ENCODE results near the gene ATP6V0A1. TPM values are rescaled to one million over a fixed set of nuclear protein-coding genes. Genes with fewer than 3 reads are reported as not detected.

The ATP6V0A1 gene
- total RNA-seq, 1 experiment from 2014 or later, result 0.07 TPM

- CTCF ChIA-PET, result no interaction called here
- TF ChIP-seq EZH2 (IDR thresholded peaks at IDR 0.05; ENCODE audit: low read length, unreplicated experiment) (no peak), EZH2phosphoT487 (IDR thresholded peaks at IDR 0.05; ENCODE audit: borderline replicate concordance, low read length) (no peak), CTCF (conservative IDR thresholded peaks at IDR 0.05; ENCODE audit: low read depth, low read length) (no peak)
- Histone ChIP-seq H3K9ac (ENCODE audit: low read length) (no peak overlapping the region), H3K4me2 (ENCODE audit: low read length) (no peak overlapping the region), H3K36me3 (ENCODE audit: low read depth, low read length) (no peaks in the 10 kb centered on the region; the same call in 1 of the 2 replicates), H4K20me1 (ENCODE audit: low read length) (no peaks in the 10 kb centered on the region), H3K79me2 (ENCODE audit: low read length) (no peaks in the 10 kb centered on the region), H3K27me3 (ENCODE audit: low read length) (no peaks in the 10 kb centered on the region), H2AFZ (ENCODE audit: low read length) (no peak overlapping the region), H3K4me3 (ENCODE audit: low read length) (no peak overlapping the region), H3K4me1 (ENCODE audit: insufficient read depth, low read length) (peaks cover 8% of the 10 kb centered on the region), H3K27ac (ENCODE audit: low read length) (no peak overlapping the region), H3F3A (ENCODE audit: low read length, unreplicated experiment) (no peaks in the 10 kb centered on the region), H3K9me2 (replicated peaks; ENCODE audit: low read length) (no peaks in the 10 kb centered on the region), H3K9me3 (ENCODE audit: low read length) (no peaks in the 10 kb centered on the region)
- ATAC-seq (no peak), DNase-seq (no peak)
- intact Hi-C loops (cut with micrococcal nuclease), result no loop called here
- POLR2A ChIA-PET (ENCODE audit: unreplicated experiment), result no interaction called here
- BruUV-seq (replicated peaks), result no TSS peak
These were observed 55.6 kb downstream of the ATP6V0A1 start for GRCh38 chr17:42514279-42514678.

GRCh38 chr17:42514867-42515266, 56.2 kb downstream of the ATP6V0A1 start:
- no peak overlapping the region for H2AFZ ChIP-seq (ENCODE audit: low read length)
- no peaks in the 10 kb centered on the region for H4K20me1 ChIP-seq (ENCODE audit: low read length)
- no peaks in the 10 kb centered on the region for H3K27me3 ChIP-seq (ENCODE audit: low read length)
- TF ChIP-seq CTCF (conservative IDR thresholded peaks at IDR 0.05; ENCODE audit: low read depth, low read length) (no peak), EZH2 (IDR thresholded peaks at IDR 0.05; ENCODE audit: low read length, unreplicated experiment) (no peak), EZH2phosphoT487 (IDR thresholded peaks at IDR 0.05; ENCODE audit: borderline replicate concordance, low read length) (no peak)
- H3K4me3 ChIP-seq (ENCODE audit: low read length), result no peak overlapping the region
- CTCF ChIA-PET, result no interaction called here
- intact Hi-C loops (cut with micrococcal nuclease), result no loop called here
- peaks cover 14% of the 10 kb centered on the region for H3K4me1 ChIP-seq (ENCODE audit: insufficient read depth, low read length)
- H3K9ac ChIP-seq (ENCODE audit: low read length), result no peak overlapping the region
- H3K36me3 ChIP-seq (ENCODE audit: low read depth, low read length), result no peaks in the 10 kb centered on the region; the same call in 1 of the 2 replicates
- no peaks in the 10 kb centered on the region for H3F3A ChIP-seq (ENCODE audit: low read length, unreplicated experiment)
- no TSS peak for BruUV-seq (replicated peaks)
- no peak for ATAC-seq
- no peaks in the 10 kb centered on the region for H3K79me2 ChIP-seq (ENCODE audit: low read length)
- H3K9me2 ChIP-seq (replicated peaks; ENCODE audit: low read length), result no peaks in the 10 kb centered on the region
- POLR2A ChIA-PET (ENCODE audit: unreplicated experiment), result no interaction called here
- DNase-seq, result no peak
- H3K4me2 ChIP-seq (ENCODE audit: low read length), result no peak overlapping the region
- H3K9me3 ChIP-seq (ENCODE audit: low read length), result no peaks in the 10 kb centered on the region
- H3K27ac ChIP-seq (ENCODE audit: low read length), result no peak overlapping the region

GRCh38 chr17:42517516-42517915, 58.8 kb downstream of the ATP6V0A1 start:
- H3K4me3 ChIP-seq (ENCODE audit: low read length), result no peak overlapping the region
- no peaks in the 10 kb centered on the region for H3K9me3 ChIP-seq (ENCODE audit: low read length)
- no peak overlapping the region for H2AFZ ChIP-seq (ENCODE audit: low read length)
- no peak for TF ChIP-seq EZH2 (IDR thresholded peaks at IDR 0.05; ENCODE audit: low read length, unreplicated experiment)
- no peak for TF ChIP-seq CTCF (conservative IDR thresholded peaks at IDR 0.05; ENCODE audit: low read depth, low read length)
- no peak for TF ChIP-seq EZH2phosphoT487 (IDR thresholded peaks at IDR 0.05; ENCODE audit: borderline replicate concordance, low read length)
- DNase-seq (no peak), ATAC-seq (no peak)
- BruUV-seq (replicated peaks), result no TSS peak
- H3F3A ChIP-seq (ENCODE audit: low read length, unreplicated experiment), result no peaks in the 10 kb centered on the region
- H3K4me2 ChIP-seq (ENCODE audit: low read length), result no peak overlapping the region
- H3K4me1 ChIP-seq (ENCODE audit: insufficient read depth, low read length), result peaks cover 30% of the 10 kb centered on the region
- H3K27me3 ChIP-seq (ENCODE audit: low read length), result no peaks in the 10 kb centered on the region
- no peaks in the 10 kb centered on the region for H3K79me2 ChIP-seq (ENCODE audit: low read length)
- H3K36me3 ChIP-seq (ENCODE audit: low read depth, low read length), result no peaks in the 10 kb centered on the region; the same call in 1 of the 2 replicates
- H3K9ac ChIP-seq (ENCODE audit: low read length), result no peak overlapping the region
- H3K27ac ChIP-seq (ENCODE audit: low read length), result no peak overlapping the region
- ChIA-PET CTCF (no interaction called here), POLR2A (ENCODE audit: unreplicated experiment) (no interaction called here)
- H3K9me2 ChIP-seq (replicated peaks; ENCODE audit: low read length), result no peaks in the 10 kb centered on the region
- intact Hi-C loops (cut with micrococcal nuclease), result no loop called here
- no peaks in the 10 kb centered on the region for H4K20me1 ChIP-seq (ENCODE audit: low read length)

All from PC-3 (cell line).